H9 (cell line): ENCODE data around the gene MFSD6. TPM values are rescaled to one million over a fixed set of nuclear protein-coding genes. Genes with fewer than 3 reads are reported as not detected.

ENCODE experiments used
- DNase-seq: peaks from one replicate; pipeline ENCODE4 v3.0.0-alpha.2; 2017
- H2AFZ ChIP-seq: one replicate; pipeline ENCODE4 v1.6.1; 2013; ENCODE audit warnings: mild to moderate bottlenecking, low read length, control low read depth, moderate library complexity
- H2AK5ac ChIP-seq: 2 replicates; pipeline ENCODE4 v1.6.1; 2013; ENCODE audit warnings: low read length, control low read depth, mixed read lengths; ENCODE audit not compliant: insufficient read length
- H2BK120ac ChIP-seq: one replicate; pipeline ENCODE4 v1.6.1; 2013; ENCODE audit warnings: low read depth, mild to moderate bottlenecking, low read length, control low read depth, inconsistent platforms; ENCODE audit not compliant: poor library complexity, severe bottlenecking
- H2BK12ac ChIP-seq: 2 replicates; pipeline ENCODE4 v1.6.1; 2013; ENCODE audit warnings: low read length, control low read depth, mixed read lengths, low read depth; ENCODE audit not compliant: insufficient read length
- H2BK15ac ChIP-seq: 2 replicates; pipeline ENCODE4 v1.6.1; 2013; ENCODE audit warnings: low read depth, low read length, control low read depth
- H2BK20ac ChIP-seq: one replicate; pipeline ENCODE4 v1.6.1; 2013; ENCODE audit warnings: low read depth, mild to moderate bottlenecking, low read length, control low read depth, inconsistent platforms; ENCODE audit not compliant: poor library complexity, severe bottlenecking
- H2BK5ac ChIP-seq: 2 replicates; pipeline ENCODE4 v1.6.1; 2013; ENCODE audit warnings: low read length, control low read depth, mixed read lengths; ENCODE audit not compliant: insufficient read length
- H3K14ac ChIP-seq: 2 replicates; pipeline ENCODE4 v1.6.1; 2013; ENCODE audit warnings: low read length, control low read depth; ENCODE audit not compliant: insufficient read depth
- H3K18ac ChIP-seq: 2 replicates; pipeline ENCODE4 v1.6.1; 2013; ENCODE audit warnings: low read depth, mild to moderate bottlenecking, mixed read lengths, low read length, control low read depth; ENCODE audit not compliant: insufficient read length
- H3K23ac ChIP-seq: 2 replicates; pipeline ENCODE4 v1.6.1; 2013; ENCODE audit warnings: low read length, control low read depth, mixed read lengths, low read depth; ENCODE audit not compliant: insufficient read length
- H3K23me2 ChIP-seq: 2 replicates; pipeline ENCODE4 v1.6.1; 2013; ENCODE audit warnings: low read depth, mild to moderate bottlenecking, mixed read lengths, low read length, control low read depth; ENCODE audit not compliant: insufficient read length, poor library complexity, severe bottlenecking
- H3K27ac ChIP-seq: 2 replicates; pipeline ENCODE4 v1.5.1; 2013; ENCODE audit warnings: low read length, control low read depth, mixed read lengths, low read depth; ENCODE audit not compliant: insufficient read length
- H3K27me3 ChIP-seq: 2 replicates; pipeline ENCODE4 v1.6.1; 2013; ENCODE audit warnings: low read length, control low read depth, inconsistent platforms; ENCODE audit not compliant: insufficient read depth
- H3K4ac ChIP-seq: 2 replicates; pipeline ENCODE4 v1.6.1; 2013; ENCODE audit warnings: low read depth, mild to moderate bottlenecking, control low read depth, inconsistent platforms, low read length, moderate library complexity
- H3K4me1 ChIP-seq: 2 replicates; pipeline ENCODE4 v1.6.1; 2013; ENCODE audit warnings: low read length, control low read depth, inconsistent platforms; ENCODE audit not compliant: insufficient read depth
- H3K4me2 ChIP-seq: 2 replicates; pipeline ENCODE4 v1.6.1; 2013; ENCODE audit warnings: low read length, control low read depth, mixed read lengths; ENCODE audit not compliant: insufficient read length, insufficient read depth
- H3K56ac ChIP-seq: 2 replicates; pipeline ENCODE4 v1.6.1; 2013; ENCODE audit warnings: low read depth, mild to moderate bottlenecking, mixed read lengths, low read length, control low read depth; ENCODE audit not compliant: insufficient read length
- H3K79me1 ChIP-seq: 2 replicates; pipeline ENCODE4 v1.6.1; 2013; ENCODE audit warnings: low read depth, mild to moderate bottlenecking, moderate library complexity, low read length, control low read depth, inconsistent platforms; ENCODE audit not compliant: insufficient read depth, poor library complexity, severe bottlenecking
- H3K79me2 ChIP-seq: 2 replicates; pipeline ENCODE4 v1.6.1; 2013; ENCODE audit warnings: low read length, control low read depth, inconsistent platforms; ENCODE audit not compliant: insufficient read depth
- H3K9ac ChIP-seq: 2 replicates; pipeline ENCODE4 v1.6.1; 2013; ENCODE audit warnings: low read length, control low read depth, mixed read lengths; ENCODE audit not compliant: insufficient read length; ENCODE audit errors: extremely low read depth
- H3K9me3 ChIP-seq: one replicate; pipeline ENCODE4 v1.6.1; 2013; ENCODE audit warnings: low read depth, low read length, inconsistent platforms; ENCODE audit not compliant: control insufficient read depth
- H3T11ph ChIP-seq: one replicate; pipeline ENCODE4 v1.6.1; 2013; ENCODE audit warnings: mild to moderate bottlenecking, low read length, control low read depth, inconsistent platforms
- H4K20me1 ChIP-seq: one replicate; pipeline ENCODE4 v1.6.1; 2013; ENCODE audit not compliant: control insufficient read depth, insufficient read length, insufficient read depth
- H4K5ac ChIP-seq: 2 replicates; pipeline ENCODE4 v1.6.1; 2013; ENCODE audit warnings: low read depth, mild to moderate bottlenecking, mixed read lengths, low read length, control low read depth; ENCODE audit not compliant: insufficient read length
- H4K8ac ChIP-seq: replicated peaks from 2 replicates; pipeline ENCODE4 v1.6.1; 2013; ENCODE audit warnings: low read length, control low read depth, mixed read lengths, low read depth; ENCODE audit not compliant: insufficient read length
- H4K91ac ChIP-seq: 2 replicates; pipeline ENCODE4 v1.6.1; 2013; ENCODE audit warnings: low read depth, mild to moderate bottlenecking, moderate library complexity, mixed read lengths, low read length, control low read depth; ENCODE audit not compliant: insufficient read length
- H3K27ac Mint-ChIP-seq, 3 experiments: 2 replicates in 2 of 3; 3 replicates in 1 of 3; pipeline ENCODE4 v1.8.0; 2020 to 2021; ENCODE audit warnings: mixed read lengths in 3 of 3, mild to moderate bottlenecking in 1 of 3, moderate library complexity in 1 of 3
- H3K27me3 Mint-ChIP-seq: 2 replicates; pipeline ENCODE4 v1.8.0; 2021; ENCODE audit warnings: low read depth, mild to moderate bottlenecking, moderate library complexity, mixed read lengths
- H3K36me3 Mint-ChIP-seq, 3 experiments: 2 replicates in 2 of 3; 3 replicates in 1 of 3; pipeline ENCODE4 v1.8.0; 2020 to 2021; ENCODE audit warnings: low read depth in 3 of 3, mixed read lengths in 3 of 3; ENCODE audit not compliant: insufficient read depth in 1 of 3
- H3K4me1 Mint-ChIP-seq, 2 experiments: 2 replicates each; pipeline ENCODE4 v1.8.0; 2020; ENCODE audit warnings: mixed read lengths in 2 of 2
- H3K4me3 Mint-ChIP-seq, 2 experiments: 2 replicates in 1 of 2; 3 replicates in 1 of 2; pipeline ENCODE4 v1.8.0; 2020 to 2021; ENCODE audit warnings: mild to moderate bottlenecking in 2 of 2, mixed read lengths in 2 of 2, moderate library complexity in 1 of 2
- H3K9me3 Mint-ChIP-seq, 2 experiments: 2 replicates in 1 of 2; 3 replicates in 1 of 2; pipeline ENCODE4 v1.8.0; 2020; ENCODE audit warnings: mild to moderate bottlenecking in 2 of 2, mixed read lengths in 2 of 2, moderate library complexity in 1 of 2
- CTCF ChIP-seq: fragments of 200-600 bp; sonication (generic); conservative IDR thresholded peaks from 3 replicates; pipeline ENCODE4 v1.8.0; 2021; ENCODE audit warnings: antibody characterized with exemption, mild to moderate bottlenecking
- WGBS: extraction: QIAGEN DNeasy Blood & Tissue Kit; methylation state at CpG from one replicate; pipeline ENCODE4 v1.1.7; 2013; ENCODE audit warnings: missing lambda C conversion rate, low lambda C conversion rate, mixed read lengths; ENCODE audit not compliant: insufficient read length; ENCODE audit errors: extremely low coverage; 5-methylcytosine and 5-hydroxymethylcytosine counted together
- total RNA-seq: library from RNA; stranded (reverse); gene quantifications from 2 replicates; pipeline ENCODE4 v1.2.1, GENCODE V29; 2021

MFSD6 gene
- total RNA-seq, 1 experiment from 2014 or later: 4.0 TPM

GRCh38 chr2:190512539-190513095 is 104.5 kb downstream of the MFSD6 start:
- Histone ChIP-seq H3K27ac (no peak overlapping the region), H3T11ph (no peak overlapping the region), H2AFZ (no peak overlapping the region), H3K79me1 (no peaks in the 10 kb centered on the region), H3K4me1 (no peaks in the 10 kb centered on the region), H3K9ac (no peak overlapping the region), H3K14ac (no peak overlapping the region), H4K8ac (no peak overlapping the region), H2AK5ac (no peak overlapping the region), H2BK5ac (no peak overlapping the region), H4K5ac (no peak overlapping the region), H3K27me3 (no peaks in the 10 kb centered on the region), H4K91ac (no peak overlapping the region), H2BK120ac (no peak overlapping the region), H3K79me2 (no peaks in the 10 kb centered on the region), H2BK12ac (no peak overlapping the region), H3K23me2 (no peaks in the 10 kb centered on the region), H3K18ac (no peak overlapping the region), H2BK15ac (no peak overlapping the region), H4K20me1 (no peaks in the 10 kb centered on the region), H3K4ac (no peak overlapping the region), H3K4me2 (no peak overlapping the region), H3K56ac (no peak overlapping the region), H3K23ac (no peak overlapping the region), H3K9me3 (no peaks in the 10 kb centered on the region), H2BK20ac (no peak overlapping the region)
- no peak for DNase-seq
- Mint-ChIP-seq H3K27ac (peak overlapping the region in 1 of 3 experiments; percentile 2; a peak in 1 of 7 replicates), H3K4me3 (no peak overlapping the region), H3K4me1 (no peaks in the 10 kb centered on the region), H3K36me3 (no peaks in the 10 kb centered on the region), H3K9me3 (no peaks in the 10 kb centered on the region), H3K27me3 (no peaks in the 10 kb centered on the region; the same call in 1 of the 2 replicates)
- no peak for TF ChIP-seq CTCF
- no CpG with 5 or more reads among the region's 5 CpGs for WGBS
